Activated naive CD8-positive, alpha-beta T cell treated with anti-CD3 and anti-CD28 coated beads, Interleukin-2, amount 50 U/mL, for 24 hours (primary cell): ENCODE data around the gene ZNF783.

Experiments used
- ATAC-seq: fragments of 150-1000 bp; cut with Tn5 transposase; one replicate; pipeline ENCODE4 v1.10.0; 2021
- DNase-seq: peaks from one replicate; pipeline ENCODE4 v3.0.0; 2021
- H3K27ac Mint-ChIP-seq: one replicate; pipeline ENCODE4 v1.8.0; 2021; ENCODE audit warnings: mild to moderate bottlenecking, mixed read lengths
- H3K27me3 Mint-ChIP-seq: one replicate; pipeline ENCODE4 v1.8.0; 2021; ENCODE audit warnings: mixed read lengths
- H3K36me3 Mint-ChIP-seq: one replicate; pipeline ENCODE4 v1.8.0; 2021; ENCODE audit warnings: low read depth, mixed read lengths
- H3K4me1 Mint-ChIP-seq: one replicate; pipeline ENCODE4 v1.8.0; 2021; ENCODE audit warnings: mixed read lengths
- H3K4me3 Mint-ChIP-seq: one replicate; pipeline ENCODE4 v1.8.0; 2021; ENCODE audit warnings: mild to moderate bottlenecking, moderate library complexity, mixed read lengths
- H3K9me3 Mint-ChIP-seq: one replicate; pipeline ENCODE4 v1.8.0; 2021; ENCODE audit warnings: mixed read lengths

Gene ZNF783

GRCh38 chr7:149293946-149294633, 32.1 kb downstream of the ZNF783 start:
- H3K4me3 Mint-ChIP-seq, result no peak overlapping the region

GRCh38 chr7:149294634-149295480, 32.9 kb downstream of the ZNF783 start:
- no peak for ATAC-seq
- H3K4me3 Mint-ChIP-seq, result no peak overlapping the region

More at GRCh38 chr7:149293946-149294633, 32.1 kb downstream of the ZNF783 start:
- ATAC-seq, result no peak
- Mint-ChIP-seq H3K27me3 (no peaks in the 10 kb centered on the region), H3K4me1 (peaks cover 19% of the 10 kb centered on the region), H3K9me3 (no peaks in the 10 kb centered on the region), H3K27ac (no peak overlapping the region), H3K36me3 (peaks cover 3% of the 10 kb centered on the region)
- no peak for DNase-seq

GRCh38 chr7:149295481-149295850, 33.5 kb downstream of the ZNF783 start:
- Mint-ChIP-seq H3K27ac (no peak overlapping the region), H3K36me3 (peaks cover 3% of the 10 kb centered on the region), H3K4me3 (no peak overlapping the region), H3K4me1 (peaks cover 19% of the 10 kb centered on the region), H3K27me3 (no peaks in the 10 kb centered on the region), H3K9me3 (no peaks in the 10 kb centered on the region)
- DNase-seq (no peak), ATAC-seq (no peak)

More at GRCh38 chr7:149294634-149295480, 32.9 kb downstream of the ZNF783 start:
- H3K27ac Mint-ChIP-seq, result no peak overlapping the region
- peaks cover 19% of the 10 kb centered on the region for H3K4me1 Mint-ChIP-seq
- DNase-seq, result no peak
- H3K36me3 Mint-ChIP-seq, result peaks cover 3% of the 10 kb centered on the region
- H3K27me3 Mint-ChIP-seq, result no peaks in the 10 kb centered on the region
- no peaks in the 10 kb centered on the region for H3K9me3 Mint-ChIP-seq

- ATAC-seq (no peak), DNase-seq (no peak)
- Mint-ChIP-seq H3K36me3 (peaks cover 3% of the 10 kb centered on the region), H3K27me3 (no peaks in the 10 kb centered on the region), H3K4me1 (peaks cover 16% of the 10 kb centered on the region), H3K9me3 (no peaks in the 10 kb centered on the region), H3K4me3 (no peak overlapping the region), H3K27ac (peak overlapping the region; percentile 93)
These were observed 34.4 kb downstream of the ZNF783 start for GRCh38 chr7:149296368-149296767.

DNA sequence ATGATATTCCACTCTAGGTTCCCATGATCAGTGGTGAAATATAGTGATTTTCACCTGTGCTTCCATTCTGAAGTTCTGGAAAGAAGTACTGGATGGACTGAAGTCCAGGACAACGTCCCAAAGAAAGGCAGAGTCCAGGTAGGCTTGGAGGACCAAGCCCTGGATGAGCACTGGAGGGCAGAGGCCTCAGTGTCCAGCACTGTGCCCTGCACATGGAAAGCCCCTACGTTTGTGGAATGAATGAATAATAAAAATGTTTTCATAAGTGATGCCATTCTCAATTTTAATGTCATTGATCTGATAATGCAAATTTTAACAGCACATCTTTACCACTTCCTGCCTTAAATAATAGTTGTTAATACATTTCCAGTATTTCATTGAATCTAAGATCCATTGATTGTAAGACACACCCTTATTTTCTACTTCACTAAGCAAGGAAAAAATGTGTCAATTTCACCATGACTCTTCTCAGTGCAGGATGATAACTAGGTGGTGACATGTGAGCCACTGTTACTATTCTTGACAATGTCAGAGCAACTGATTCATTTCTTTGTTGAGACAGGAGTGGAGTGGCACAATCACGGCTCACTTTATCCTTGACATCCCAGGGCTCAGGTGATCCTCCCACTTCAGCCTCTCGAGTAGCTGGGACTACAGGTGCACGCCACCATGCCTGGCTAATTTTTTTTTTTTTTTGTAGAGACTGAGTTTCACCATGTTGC, 35.2 kb downstream of the ZNF783 start:
- ATAC-seq (peak; percentile 81), DNase-seq (no peak)
- peaks cover 16% of the 10 kb centered on the region for H3K4me1 Mint-ChIP-seq
- no peaks in the 10 kb centered on the region for H3K27me3 Mint-ChIP-seq
- no peak overlapping the region for H3K4me3 Mint-ChIP-seq
- peaks cover 3% of the 10 kb centered on the region for H3K36me3 Mint-ChIP-seq
- no peaks in the 10 kb centered on the region for H3K9me3 Mint-ChIP-seq
- H3K27ac Mint-ChIP-seq, result peak overlapping the region; percentile 93

GRCh38 chr7:149300620-149301285, 38.8 kb downstream of the ZNF783 start:
- no peaks in the 10 kb centered on the region for H3K27me3 Mint-ChIP-seq
- H3K9me3 Mint-ChIP-seq, result no peaks in the 10 kb centered on the region
- H3K36me3 Mint-ChIP-seq, result peaks cover 3% of the 10 kb centered on the region
- peaks cover 16% of the 10 kb centered on the region for H3K4me1 Mint-ChIP-seq
- ATAC-seq, result no peak
- no peak for DNase-seq
- no peak overlapping the region for H3K4me3 Mint-ChIP-seq
- no peak overlapping the region for H3K27ac Mint-ChIP-seq

GRCh38 chr7:149302222-149302621, 40.2 kb downstream of the ZNF783 start:
- ATAC-seq (no peak), DNase-seq (no peak)
- Mint-ChIP-seq H3K4me3 (no peak overlapping the region), H3K27me3 (no peaks in the 10 kb centered on the region), H3K4me1 (peaks cover 9% of the 10 kb centered on the region), H3K27ac (no peak overlapping the region), H3K9me3 (no peaks in the 10 kb centered on the region), H3K36me3 (no peaks in the 10 kb centered on the region)

GRCh38 chr7:149302865-149303264, 40.9 kb downstream of the ZNF783 start:
- Mint-ChIP-seq H3K27me3 (no peaks in the 10 kb centered on the region), H3K36me3 (no peaks in the 10 kb centered on the region), H3K27ac (no peak overlapping the region), H3K9me3 (no peaks in the 10 kb centered on the region), H3K4me3 (no peak overlapping the region), H3K4me1 (peaks cover 3% of the 10 kb centered on the region)
- ATAC-seq (no peak), DNase-seq (no peak)

GRCh38 chr7:149304006-149304405, 42.0 kb downstream of the ZNF783 start:
- H3K9me3 Mint-ChIP-seq, result no peaks in the 10 kb centered on the region
- no peaks in the 10 kb centered on the region for H3K27me3 Mint-ChIP-seq
- DNase-seq (no peak), ATAC-seq (no peak)
- no peaks in the 10 kb centered on the region for H3K36me3 Mint-ChIP-seq
- H3K4me3 Mint-ChIP-seq, result no peak overlapping the region
- H3K4me1 Mint-ChIP-seq, result no peaks in the 10 kb centered on the region
- no peak overlapping the region for H3K27ac Mint-ChIP-seq

DNA sequence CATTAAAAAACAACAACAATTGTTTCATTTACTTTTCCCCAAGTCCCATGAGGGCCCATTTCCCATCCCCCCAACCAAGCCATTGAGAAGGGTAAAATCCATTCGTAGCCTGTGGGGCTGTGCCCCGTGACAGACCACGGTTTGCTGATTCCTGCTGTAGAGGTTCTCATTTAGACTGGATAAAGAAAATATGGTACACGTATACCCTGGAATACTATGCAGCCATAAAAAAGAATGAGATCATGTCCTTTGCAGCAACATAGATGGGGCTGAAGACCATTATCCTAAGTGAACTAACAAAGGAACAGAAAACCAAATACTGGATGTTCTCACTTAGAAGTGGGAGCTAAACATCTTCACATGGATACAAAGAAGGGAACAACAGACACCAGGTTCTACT, 44.9 kb downstream of the ZNF783 start:
- Mint-ChIP-seq H3K9me3 (no peaks in the 10 kb centered on the region), H3K4me1 (no peaks in the 10 kb centered on the region), H3K4me3 (no peak overlapping the region), H3K27me3 (no peaks in the 10 kb centered on the region), H3K36me3 (no peaks in the 10 kb centered on the region), H3K27ac (no peak overlapping the region)
- DNase-seq, result no peak
- ATAC-seq, result no peak

- H3K9me3 Mint-ChIP-seq, result no peaks in the 10 kb centered on the region
- DNase-seq (no peak), ATAC-seq (no peak)
- H3K4me3 Mint-ChIP-seq, result no peak overlapping the region
- no peaks in the 10 kb centered on the region for H3K27me3 Mint-ChIP-seq
- no peaks in the 10 kb centered on the region for H3K4me1 Mint-ChIP-seq
- no peak overlapping the region for H3K27ac Mint-ChIP-seq
- no peaks in the 10 kb centered on the region for H3K36me3 Mint-ChIP-seq
These were observed 45.9 kb downstream of the ZNF783 start for GRCh38 chr7:149307775-149308501.

DNA sequence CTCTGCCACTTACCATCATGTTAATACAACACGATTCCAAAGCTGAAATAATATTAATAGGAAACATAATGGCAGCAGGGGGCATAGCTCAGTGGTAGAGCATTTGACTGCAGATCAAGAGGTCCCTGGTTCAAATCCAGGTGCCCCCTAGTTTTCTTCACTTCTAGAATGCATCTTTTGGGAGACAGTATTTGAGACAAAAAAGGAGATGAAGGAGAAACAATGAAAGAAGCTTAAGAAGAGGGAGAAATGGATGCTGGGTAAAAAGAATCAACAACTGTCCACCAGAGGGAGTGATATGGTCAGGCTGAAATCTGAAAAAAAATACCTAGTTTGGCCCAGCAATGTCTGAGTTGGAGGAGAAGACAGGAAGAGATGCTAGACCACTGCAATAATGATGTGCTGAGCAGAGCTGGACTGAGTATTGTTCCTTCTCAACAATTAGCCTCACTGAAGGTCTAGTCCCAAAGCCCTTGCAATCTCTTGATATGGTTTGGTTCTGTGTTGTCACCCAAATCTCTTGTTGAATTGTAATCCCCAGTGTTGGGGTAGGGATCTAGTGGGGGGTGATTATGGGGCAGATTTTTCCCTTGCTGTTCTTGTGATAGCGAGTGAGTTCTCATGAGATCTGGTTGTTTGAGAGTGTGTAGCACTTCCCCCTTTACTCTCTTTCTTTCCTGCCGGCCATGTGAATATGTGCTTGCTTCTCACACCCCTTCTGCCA, 48.3 kb downstream of the ZNF783 start:
- Mint-ChIP-seq H3K4me3 (no peak overlapping the region), H3K4me1 (no peaks in the 10 kb centered on the region), H3K36me3 (no peaks in the 10 kb centered on the region), H3K9me3 (no peaks in the 10 kb centered on the region), H3K27me3 (no peaks in the 10 kb centered on the region), H3K27ac (no peak overlapping the region)
- ATAC-seq (peak; percentile 78), DNase-seq (no peak)

DNA sequence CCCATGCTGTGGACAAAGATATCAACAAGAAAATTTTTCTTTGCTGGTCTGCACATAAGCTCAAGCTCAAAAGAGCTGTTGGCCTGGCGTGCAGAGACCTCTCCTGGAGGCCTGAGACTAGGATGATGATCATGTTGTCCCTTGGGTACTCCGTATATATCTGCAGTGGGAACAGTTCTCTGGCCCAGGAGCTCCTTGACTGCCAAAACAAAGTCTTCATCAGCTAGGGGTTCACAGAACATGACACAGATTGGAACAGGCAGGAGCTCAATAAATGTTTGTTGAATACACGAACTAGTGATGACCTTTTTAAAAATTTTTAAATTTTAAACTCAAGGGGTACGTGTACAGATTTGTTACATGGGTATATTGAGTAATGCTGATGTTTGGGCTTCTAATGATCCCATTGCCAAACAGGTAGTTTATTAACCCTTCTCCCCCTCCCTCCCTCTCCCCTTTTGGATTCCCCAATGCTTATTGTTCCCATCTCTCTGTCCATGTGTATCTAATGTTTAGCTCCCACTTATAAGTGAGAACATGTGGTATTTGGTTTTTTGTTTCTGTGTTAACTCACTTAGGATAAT, 49.1 kb downstream of the ZNF783 start:
- H3K27me3 Mint-ChIP-seq, result no peaks in the 10 kb centered on the region
- no peaks in the 10 kb centered on the region for H3K4me1 Mint-ChIP-seq
- H3K9me3 Mint-ChIP-seq, result no peaks in the 10 kb centered on the region
- H3K36me3 Mint-ChIP-seq, result no peaks in the 10 kb centered on the region
- no peak overlapping the region for H3K27ac Mint-ChIP-seq
- H3K4me3 Mint-ChIP-seq, result no peak overlapping the region
- DNase-seq, result no peak
- no peak for ATAC-seq
